GM15510 (cell line): ENCODE data around the gene S100A10.

Experiments used
- POLR2A ChIP-seq: IDR thresholded peaks from 3 replicates; pipeline ENCODE4 v1.6.1; 2011; ENCODE audit warnings: borderline replicate concordance; ENCODE audit not compliant: insufficient read length; ENCODE audit errors: extremely low read depth

Gene S100A10

GRCh38 chr1:151966061-151966460 is 27.6 kb downstream of the S100A10 start:
- TF ChIP-seq POLR2A, result no peak

- no peak for TF ChIP-seq POLR2A
Observed at GRCh38 chr1:151964510-151964909, 29.1 kb downstream of the S100A10 start.

- no peak for TF ChIP-seq POLR2A
Observed at GRCh38 chr1:151963288-151963687, 30.4 kb downstream of the S100A10 start.

- no peak for TF ChIP-seq POLR2A
Observed at GRCh38 chr1:151961833-151962232, 31.8 kb downstream of the S100A10 start.

- TF ChIP-seq POLR2A, result no peak
Observed at GRCh38 chr1:151960780-151961513, 32.7 kb downstream of the S100A10 start.

GRCh38 chr1:151958959-151959358 is 34.7 kb downstream of the S100A10 start:
- TF ChIP-seq POLR2A, result no peak

- TF ChIP-seq POLR2A, result no peak
Observed at GRCh38 chr1:151956957-151957497, 36.6 kb downstream of the S100A10 start.

GRCh38 chr1:151953409-151954094 is 40.1 kb downstream of the S100A10 start:
- no peak for TF ChIP-seq POLR2A

- TF ChIP-seq POLR2A, result no peak
Observed at GRCh38 chr1:151952811-151953210, 40.8 kb downstream of the S100A10 start.

GRCh38 chr1:151949371-151950193 is 44.1 kb downstream of the S100A10 start:
- TF ChIP-seq POLR2A, result no peak

GRCh38 chr1:151948506-151948905 is 45.2 kb downstream of the S100A10 start:
- no peak for TF ChIP-seq POLR2A

- TF ChIP-seq POLR2A, result no peak
Observed at GRCh38 chr1:151947140-151947539, 46.5 kb downstream of the S100A10 start.

GRCh38 chr1:151945725-151946722 is 47.6 kb downstream of the S100A10 start:
- no peak for TF ChIP-seq POLR2A
